Activated CD4-positive, CD25-positive, alpha-beta regulatory T cell treated with anti-CD3 and anti-CD28 coated beads, Interleukin-2, amount 50 U/mL, for 72 hours (primary cell): ENCODE data around the gene OVOL2.

Source experiments
- DNase-seq: peaks from one replicate; pipeline ENCODE4 v3.0.0; 2021

Gene OVOL2

DNA sequence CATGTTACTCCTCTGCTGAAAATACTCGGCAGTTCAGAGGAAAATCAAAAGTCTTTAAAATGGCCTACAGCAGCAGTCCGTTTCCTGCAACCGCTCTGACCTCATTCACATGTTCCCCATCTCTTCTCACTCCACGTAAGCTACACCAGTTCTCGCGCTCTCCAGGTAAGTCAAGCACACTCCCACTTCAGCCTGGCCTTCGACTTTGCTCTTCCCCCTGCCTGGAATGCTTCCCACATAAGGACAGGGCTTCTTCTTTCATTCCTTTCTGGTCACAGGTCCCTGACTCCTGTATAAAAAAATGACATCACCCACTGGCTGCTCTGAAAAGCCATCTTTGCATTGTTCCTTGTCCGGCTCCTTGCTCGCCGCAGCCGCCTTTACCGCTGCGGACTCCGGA, 46.2 kb downstream of the OVOL2 start:
- no peak for DNase-seq

DNA sequence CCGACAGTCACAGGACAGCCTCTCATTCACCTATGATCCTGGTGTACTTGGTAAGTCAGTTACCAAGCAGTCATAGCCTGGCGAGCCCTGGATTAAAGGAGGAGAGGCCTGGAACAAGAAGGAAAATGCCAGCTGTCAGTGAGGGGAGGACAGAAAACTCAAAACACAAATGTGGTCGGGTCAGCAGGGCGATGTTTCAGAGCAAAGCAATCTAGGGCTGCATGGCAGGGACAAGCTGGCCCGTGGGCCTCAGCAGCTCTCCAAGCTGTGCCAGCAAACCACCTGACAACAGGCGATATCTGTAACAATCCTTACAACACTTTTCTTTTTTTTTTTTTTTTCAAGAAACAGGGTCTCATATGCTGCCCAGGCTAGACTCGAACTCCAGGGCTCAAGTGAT, 48.6 kb downstream of the OVOL2 start:
- DNase-seq, result no peak

DNA sequence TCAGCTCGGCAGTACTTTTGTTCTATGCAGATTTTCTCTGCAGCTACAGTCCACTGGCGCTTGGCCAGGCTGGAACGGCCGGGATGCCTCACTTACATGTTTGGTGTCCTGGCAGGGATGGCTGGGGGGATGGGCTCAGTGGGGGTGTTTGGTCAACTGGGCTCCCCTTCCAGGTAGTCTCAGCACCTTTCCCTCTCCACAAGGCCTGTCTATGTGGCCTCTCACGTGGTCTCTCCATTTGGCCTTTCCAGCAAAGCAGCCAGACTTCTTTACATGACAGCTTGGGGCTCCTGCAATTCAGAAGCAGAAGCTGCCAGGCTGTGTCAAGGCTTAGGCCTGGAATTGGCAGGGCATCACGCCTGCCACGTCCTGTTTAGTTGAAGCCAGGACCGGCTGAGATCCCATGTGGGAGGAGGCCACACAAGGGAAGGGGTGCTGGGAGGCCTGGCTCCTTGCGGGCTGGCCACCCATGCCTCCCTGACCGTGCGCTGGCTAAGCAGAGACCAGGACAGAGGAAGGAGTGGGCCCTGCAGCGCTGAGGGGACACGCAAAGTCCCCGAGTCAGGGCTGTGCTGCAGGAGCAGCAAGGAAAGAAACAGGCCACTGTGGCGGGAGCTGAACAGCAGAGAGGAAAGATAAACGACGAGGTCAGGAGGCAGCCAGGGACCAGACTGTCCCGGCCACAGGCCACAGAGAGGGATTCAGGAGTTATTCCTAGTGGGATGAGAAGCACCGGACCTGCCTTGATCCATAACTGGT, 50.0 kb downstream of the OVOL2 start:
- no peak for DNase-seq

DNA sequence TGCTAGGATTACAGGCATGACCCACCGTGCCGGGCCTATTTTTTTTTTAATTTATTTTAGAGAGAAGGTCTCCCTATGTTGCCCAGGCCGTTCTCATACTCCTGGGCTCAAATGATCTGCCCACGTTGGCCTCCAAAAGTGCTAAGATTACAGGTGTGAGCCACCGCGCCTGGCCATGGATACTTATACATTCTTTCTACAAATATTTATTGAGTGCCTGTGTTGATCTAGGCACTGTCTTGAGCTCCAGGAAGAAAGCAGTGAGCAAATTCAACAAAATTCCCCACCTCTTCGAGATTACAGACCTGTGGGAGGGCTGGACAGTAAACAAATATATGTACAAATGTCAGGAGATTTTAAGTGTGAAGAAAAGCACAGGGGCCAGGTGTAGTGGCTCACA, 51.0 kb downstream of the OVOL2 start:
- DNase-seq, result no peak

DNA sequence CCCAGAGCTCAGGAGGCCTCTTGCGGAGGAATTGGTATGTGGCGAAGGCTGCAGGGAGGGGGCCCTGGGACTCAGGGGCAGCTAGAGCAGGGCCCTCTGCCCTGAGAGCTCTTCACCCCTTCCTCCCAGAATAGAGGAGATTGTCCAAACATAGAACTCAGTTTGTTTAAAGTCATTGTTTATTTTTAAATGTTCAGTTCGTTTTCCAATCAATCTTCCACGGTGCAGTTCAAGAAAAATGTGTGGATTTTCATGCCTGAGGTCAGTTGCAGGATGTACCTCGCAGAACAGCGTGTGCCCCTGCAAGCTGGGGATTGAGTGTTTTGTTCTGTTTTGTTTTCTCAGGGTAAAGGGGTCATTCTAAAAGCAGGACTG, 51.7 kb downstream of the OVOL2 start:
- DNase-seq, result no peak

DNA sequence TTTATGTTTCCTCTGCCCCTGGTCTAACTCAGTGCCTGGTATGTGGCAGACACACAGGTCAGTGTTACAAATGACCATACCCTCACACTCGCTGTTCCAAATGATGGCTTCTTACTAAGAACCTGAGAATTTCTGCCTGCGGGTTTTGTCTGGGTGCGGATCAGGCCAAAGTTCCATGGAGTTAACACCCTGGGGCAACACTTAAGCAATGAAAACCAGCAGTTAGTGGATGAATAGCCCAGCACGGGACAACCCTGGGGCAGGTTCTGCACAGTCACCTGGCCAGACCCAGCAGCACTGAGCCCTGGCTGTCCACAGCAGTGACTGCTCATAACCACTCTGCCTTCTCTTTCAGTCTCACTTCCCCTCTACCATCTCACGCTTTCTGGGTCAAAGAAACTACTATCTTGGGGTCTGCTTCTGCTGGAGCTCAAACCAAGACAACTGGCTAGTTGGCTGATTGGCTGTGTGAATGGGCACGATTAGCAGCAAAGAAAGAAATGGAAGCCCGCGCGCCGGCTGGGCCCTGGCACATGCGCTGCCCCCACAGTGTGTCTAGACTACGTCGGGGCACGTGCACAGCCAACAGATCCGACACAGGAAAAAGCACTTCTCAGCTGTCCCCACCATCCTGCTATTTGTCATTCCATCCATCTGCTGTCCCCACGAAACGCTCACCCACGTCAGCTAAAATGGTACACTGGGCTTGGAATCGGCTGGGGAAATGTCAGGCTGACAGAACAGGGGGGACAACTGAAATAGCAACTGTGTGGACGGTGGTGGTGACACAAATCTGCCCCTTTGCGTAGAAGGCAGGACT, 52.3 kb downstream of the OVOL2 start:
- no peak for DNase-seq

DNA sequence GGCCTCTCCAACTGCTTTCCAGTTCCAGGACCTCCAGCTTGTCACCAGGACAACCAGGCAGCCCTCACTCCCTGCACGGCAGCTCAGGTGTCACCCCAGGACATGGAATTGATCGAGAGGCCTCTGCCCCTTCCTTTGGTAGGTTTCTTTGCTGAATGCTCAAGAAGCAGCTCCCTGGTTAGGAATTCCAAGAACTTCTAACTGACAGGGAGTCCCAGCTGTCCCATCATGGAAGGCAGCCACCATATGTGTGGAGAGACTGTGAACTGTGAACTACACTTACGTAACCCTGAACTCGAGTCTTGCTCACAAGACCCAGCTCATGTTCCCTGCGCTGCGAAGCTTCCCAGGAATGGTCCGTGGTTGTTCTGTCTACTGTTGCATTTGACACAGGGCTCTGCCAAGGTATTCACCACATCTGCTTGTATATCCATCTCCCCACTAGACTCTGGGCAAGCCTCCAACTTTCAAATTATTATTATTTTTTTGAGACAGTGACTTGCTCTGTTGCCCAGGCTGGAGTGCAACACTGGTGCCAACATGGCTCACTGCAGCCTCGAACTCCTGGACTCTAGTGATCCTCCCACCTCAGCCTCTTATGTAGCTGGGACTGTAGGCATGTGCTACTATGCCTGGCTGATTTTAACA, 53.2 kb downstream of the OVOL2 start:
- DNase-seq, result no peak

DNA sequence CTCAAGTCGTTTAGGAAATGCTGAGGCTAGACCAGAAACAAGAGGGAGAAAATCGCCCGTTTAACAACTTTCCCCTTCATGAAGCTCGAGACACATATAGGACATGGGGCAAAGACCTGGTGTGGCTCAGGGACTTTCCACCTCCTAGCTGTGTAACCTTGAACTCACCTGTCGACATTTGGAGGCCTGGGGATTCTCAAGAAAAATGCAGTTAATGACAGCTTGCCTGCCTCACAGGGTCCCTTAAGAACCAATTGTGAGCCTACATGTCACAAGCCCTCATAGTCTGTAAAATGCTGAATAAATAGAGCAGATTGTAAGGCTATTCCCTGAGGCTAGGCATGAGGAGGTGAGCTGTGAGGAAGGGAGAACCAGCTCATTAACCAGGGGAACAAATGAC, 53.8 kb downstream of the OVOL2 start:
- DNase-seq, result no peak

DNA sequence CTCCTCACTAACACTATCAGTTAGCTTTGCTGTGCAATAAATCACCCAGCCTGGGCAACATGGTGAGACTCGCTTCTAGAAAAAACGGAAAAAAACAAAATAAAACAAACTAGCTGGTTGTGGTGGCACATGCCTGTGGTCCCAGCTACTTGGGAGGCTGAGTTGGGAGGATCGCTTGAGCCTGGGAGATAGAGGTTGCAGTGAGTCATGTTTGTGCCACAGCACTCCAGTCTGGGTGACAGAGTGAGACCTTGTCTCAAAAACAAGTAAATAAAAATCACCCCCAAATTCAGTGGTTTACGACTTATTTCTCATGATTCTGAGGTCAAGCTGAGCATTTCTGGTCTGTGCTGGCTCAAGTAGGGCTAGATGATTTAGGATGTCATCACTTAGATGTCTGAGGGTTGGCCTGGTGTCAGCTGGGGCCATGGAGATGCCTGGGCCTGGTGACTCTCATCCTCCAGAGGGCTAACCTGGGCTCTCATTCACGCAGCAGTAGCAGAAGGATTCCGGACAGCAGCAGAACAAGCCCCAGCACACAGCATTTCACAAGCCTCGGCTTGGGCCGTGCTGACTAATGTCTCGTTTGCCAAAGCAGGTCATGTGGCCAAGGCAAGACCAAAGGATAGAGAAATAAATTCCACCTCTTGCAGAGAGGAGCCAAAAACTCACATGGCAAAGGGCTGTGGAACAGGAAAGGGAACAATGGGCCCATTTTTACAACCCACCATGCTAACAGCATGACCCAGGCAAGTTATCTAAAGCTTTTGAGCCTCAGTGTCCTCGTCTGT, 56.4 kb downstream of the OVOL2 start:
- no peak for DNase-seq

DNA sequence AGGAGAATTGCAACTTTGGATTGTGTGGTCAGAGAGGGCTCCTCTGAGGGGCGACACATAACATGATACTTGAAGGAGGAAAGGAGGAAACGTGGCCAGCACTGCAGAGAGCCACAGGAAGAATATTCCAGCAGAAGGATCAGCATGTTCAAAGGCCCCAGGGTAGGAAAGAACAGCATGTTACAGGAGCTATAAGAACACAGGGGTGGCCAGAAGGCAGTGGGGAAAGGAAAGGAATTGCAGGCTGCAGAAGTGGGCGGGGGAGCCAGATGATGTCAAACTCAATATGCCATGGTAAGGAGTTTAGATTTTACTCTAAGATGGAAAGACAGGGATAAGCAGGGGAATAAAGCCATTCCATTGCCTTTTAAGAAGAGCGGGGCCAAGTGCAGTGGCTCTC, 58.1 kb downstream of the OVOL2 start:
- no peak for DNase-seq

DNA sequence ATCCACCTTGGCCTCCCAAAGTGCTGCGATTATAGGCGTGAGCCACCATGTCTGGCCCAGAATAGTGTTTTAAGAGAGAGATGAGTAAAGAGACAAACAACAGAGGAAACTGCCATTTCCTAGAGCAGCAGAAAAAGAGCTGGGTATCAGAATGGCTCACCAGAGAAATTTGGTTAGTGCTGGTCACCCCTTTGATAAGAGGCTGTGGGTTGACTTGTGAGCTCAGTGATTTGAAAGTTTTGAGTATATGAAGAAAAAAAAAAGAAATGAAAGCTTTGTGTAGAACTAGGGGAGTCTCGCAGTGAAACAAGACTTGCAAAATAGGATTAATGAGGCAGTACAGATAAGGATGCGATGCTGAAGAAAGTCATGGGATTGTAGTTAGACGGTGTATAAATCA, 59.3 kb downstream of the OVOL2 start:
- DNase-seq, result no peak

DNA sequence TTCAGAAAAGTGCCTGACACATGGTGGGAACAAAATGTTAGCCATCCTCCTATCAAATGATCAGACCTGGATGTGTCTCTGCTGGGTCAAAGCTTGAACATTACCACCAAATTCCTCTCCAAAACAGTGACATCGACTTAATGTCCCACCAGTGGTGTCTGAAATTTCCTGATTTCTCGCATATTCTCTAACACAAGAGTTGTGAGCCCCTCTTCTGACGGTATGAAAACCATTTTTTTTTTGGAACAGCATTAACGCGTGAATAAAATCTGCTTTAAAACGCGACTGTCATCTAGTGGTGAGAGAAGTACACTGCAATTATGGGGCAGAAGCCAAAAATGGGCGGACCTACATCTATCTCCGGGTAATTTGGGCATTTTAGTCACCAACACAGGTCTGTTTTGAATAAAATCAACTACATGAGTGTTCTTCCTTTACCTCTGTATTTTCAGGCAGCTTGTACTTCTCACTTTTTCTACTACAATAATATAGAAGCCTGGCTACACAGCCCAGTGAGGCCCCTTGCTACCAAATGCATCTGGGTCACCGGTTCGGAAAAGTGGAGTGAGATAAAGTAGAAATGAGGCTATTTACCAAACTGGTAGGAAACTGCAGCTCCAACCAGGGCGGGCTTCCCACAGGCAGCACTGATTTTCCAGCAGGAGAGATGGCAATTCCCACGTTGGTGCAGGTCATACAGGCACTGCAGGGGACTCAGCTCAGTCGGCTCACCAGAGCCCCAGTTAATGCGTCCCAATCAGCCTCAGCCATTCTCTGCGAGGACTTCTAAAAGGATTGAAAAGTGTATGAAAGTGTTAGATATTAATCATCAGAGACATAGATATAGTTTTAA, 61.5 kb downstream of the OVOL2 start:
- DNase-seq, result no peak

DNA sequence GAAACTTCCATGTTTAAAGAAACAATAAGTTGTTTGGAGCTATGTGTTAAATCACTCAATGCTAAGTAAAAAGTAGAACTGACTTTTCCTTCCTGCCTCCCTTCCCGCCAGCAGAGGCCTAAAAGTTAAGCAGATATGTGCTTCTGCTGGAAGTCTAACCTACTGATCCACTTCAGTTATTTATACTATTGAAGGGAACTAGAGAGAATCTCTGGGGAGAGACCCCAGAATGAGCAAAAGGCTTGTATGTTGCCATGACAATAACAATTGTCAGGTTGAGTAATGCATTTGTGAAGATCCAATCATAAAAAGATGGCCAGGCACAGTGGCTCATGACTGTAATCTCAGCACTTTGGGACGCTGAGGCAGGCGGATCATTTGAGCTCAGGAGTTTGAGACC, 64.2 kb downstream of the OVOL2 start:
- DNase-seq, result no peak

DNA sequence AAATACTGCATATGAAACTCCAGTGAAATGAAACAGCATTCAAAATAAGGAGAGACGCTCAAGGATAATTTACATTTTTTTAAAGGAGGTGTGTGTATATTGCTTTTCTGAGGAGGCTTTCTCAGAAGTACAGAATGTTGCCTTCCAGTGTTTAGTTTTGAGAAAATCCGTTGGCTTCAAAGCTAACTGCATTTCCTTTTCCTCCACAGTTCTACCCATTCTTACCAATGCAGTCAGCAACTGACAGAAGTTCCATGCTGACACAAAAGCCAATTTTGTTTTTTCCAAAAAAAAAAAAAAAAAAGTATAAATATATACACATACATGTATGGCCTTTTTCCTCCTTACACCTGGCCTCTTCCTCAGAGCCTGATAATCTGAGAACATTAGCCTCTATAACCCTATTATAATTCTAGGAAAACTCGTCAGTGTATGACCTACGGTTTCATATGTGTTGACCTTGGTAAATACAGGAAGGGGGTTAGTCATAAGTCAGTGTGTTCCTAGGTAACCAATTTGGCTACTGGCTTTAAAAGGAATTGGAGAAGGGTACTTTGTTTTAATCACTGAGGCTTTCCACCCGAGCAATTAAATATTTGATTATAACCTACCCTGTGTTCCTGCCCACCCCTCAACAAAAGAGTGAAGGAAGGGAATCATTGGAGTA, 64.7 kb downstream of the OVOL2 start:
- no peak for DNase-seq

DNA sequence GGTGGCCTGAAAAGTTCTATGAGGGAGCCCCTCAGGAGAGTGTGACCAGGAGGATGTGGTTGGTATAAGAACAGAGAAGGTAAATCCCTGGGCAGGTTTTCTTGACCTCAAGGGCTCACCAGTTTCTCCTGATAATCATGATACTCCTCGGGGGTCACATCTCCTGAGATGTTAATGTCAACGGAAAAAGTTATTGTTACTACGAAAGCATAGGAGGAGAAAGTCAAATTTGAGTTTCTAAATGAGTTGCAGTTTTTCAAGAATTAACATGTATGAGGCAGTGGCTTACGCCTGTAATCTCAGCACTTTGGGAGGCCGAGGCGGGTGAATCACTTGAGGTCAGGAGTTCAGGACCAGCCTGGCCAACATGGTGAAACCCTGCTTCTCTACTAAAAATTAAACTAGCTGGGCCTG, 65.5 kb downstream of the OVOL2 start:
- DNase-seq, result peak; percentile 36

DNA sequence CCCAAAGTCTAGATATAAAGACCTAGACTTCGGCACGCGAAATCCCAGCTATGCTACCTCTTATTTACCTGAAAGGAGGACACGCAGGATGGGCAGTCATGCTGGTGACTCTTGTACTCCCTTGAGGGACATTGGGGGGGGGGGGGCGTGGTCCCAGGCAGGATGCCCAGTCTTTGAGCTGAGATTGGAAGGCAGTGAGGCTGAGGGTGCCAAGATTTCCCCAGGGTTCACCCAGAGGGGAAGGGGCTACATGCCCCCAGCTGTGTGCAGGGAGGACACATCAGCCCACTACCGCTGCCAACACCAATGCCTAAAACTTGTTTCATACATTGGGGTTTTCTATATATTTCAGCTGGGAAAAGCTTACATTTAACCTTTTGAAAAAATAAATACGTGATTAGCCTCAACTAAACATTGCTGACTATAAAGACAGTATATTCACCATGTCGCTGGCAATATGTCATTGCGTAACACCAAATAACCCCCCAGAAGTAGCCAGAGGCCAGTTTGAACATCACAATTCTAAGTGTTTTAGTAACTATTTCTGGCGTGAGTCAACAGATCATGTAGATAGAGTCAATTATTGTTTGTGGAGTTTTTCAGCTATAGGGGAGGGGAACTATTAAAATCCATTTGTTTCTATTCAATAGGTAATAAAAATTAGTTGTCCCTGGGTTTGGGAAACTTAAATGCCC, 67.3 kb downstream of the OVOL2 start:
- DNase-seq, result no peak

DNA sequence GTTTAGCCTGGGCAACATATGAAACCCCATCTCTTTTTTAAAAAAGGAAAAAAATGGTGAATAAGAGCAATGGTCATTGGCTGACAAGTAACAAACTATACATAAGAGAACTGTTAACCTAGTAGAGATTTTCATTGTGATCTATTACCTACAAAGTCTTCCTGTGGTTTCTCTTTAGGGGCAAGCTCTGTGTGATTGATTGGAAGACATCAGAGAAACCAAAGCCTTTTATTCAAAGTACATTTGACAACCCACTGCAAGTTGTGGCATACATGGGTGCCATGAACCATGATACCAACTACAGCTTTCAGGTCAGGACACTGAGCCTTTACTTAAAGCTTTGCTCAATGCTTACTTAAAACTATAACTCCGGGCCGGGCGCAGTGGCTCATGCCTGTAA, 69.7 kb downstream of the OVOL2 start:
- DNase-seq, result no peak

DNA sequence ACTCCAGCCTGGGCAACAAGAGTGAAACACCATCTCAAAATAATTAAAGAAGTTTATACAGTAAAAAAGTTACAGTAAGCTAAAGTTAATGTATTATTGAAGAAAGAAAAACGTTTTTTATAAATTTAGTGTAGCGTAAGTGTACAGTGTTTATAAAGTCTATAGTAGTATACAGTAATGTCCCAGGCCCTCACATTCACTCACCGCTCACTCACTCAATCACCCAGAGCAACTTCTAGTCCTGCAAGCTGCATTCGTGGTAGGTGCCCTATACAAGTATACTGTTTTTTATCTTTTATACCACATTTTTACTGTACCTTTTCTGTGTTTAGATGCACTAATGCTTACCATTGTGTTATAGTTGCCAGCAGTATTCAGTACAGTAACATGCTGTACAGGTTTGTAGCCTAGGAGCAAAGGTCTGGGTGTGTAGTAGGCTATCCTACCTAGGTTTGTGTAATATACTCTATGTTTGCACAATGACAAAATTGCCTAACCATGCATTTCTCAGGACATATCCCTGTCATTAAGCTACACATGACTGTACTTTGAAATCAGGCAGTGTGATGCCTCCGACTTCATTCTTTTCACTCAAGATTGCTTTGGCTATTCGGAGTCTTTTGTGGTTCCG, 72.2 kb downstream of the OVOL2 start:
- DNase-seq, result no peak

DNA sequence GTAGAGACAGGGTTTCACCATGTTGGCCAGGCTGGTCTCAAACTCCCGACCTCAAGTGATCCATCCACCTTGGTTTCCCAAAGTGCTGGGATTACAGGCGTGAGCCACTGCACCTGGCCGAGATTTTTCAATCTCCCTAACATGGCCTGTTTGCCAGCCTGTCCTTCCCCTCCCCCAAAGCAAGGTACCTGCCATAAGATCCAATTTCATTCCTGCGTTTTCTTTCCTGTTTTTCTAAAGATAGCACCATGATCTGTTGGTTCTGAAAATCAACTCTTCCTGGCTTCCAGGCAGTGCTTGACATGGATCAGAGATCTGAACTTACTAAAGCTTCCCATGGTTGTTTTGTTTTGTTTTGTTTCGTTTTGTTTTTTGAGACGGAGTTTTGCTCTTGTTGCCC, 81.4 kb downstream of the OVOL2 start:
- DNase-seq, result no peak
